H1 (cell line): ENCODE results near the gene SSNA1. TPM values are rescaled to one million over a fixed set of nuclear protein-coding genes. Genes with fewer than 3 reads are reported as not detected.

Source experiments
- CBX5 ChIP-seq: fragments of 300-800, 300-1000 bp; sonication (generic); IDR thresholded peaks from 2 replicates; pipeline ENCODE4 v1.7.1; 2016; ENCODE audit warnings: antibody characterized with exemption, low read length, low read depth
- CBX8 ChIP-seq: fragments of 300-800, 300-1000 bp; sonication (generic); IDR thresholded peaks from 2 replicates; pipeline ENCODE4 v1.7.1; 2016; ENCODE audit warnings: low read depth, low read length, borderline replicate concordance
- CHD1 ChIP-seq: IDR thresholded peaks from 2 replicates; pipeline ENCODE4 v1.6.1; 2012; ENCODE audit warnings: low read depth, low read length, improper control_type of control experiment
- E2F6 ChIP-seq: IDR thresholded peaks from 2 replicates; pipeline ENCODE4 v1.6.1; 2012; ENCODE audit warnings: inconsistent platforms
- JUND ChIP-seq: IDR thresholded peaks from 2 replicates; pipeline ENCODE4 v1.6.1; 2011; ENCODE audit warnings: mild to moderate bottlenecking, improper control_type of control experiment, low read length
- KDM1A ChIP-seq: fragments of 200-600, 300-600 bp; sonication (generic); IDR thresholded peaks from 2 replicates; pipeline ENCODE4 v1.7.1; 2016; ENCODE audit warnings: mild to moderate bottlenecking, low read length, borderline replicate concordance
- POLR2AphosphoS5 ChIP-seq: IDR thresholded peaks from 2 replicates; pipeline ENCODE4 v1.6.1; 2011; ENCODE audit warnings: low read depth, low read length
- SIX5 ChIP-seq: IDR thresholded peaks from 2 replicates; pipeline ENCODE4 v1.6.1; 2011; ENCODE audit warnings: mild to moderate bottlenecking, low read depth, low read length
- TAF7 ChIP-seq: optimal IDR thresholded peaks from 2 replicates; pipeline ENCODE3; 2011; ENCODE audit warnings: low read depth, mild to moderate bottlenecking, inconsistent platforms, low read length, moderate library complexity, borderline replicate concordance
- polyA plus RNA-seq, 7 experiments: library from polyadenylated mRNA; depleted of rRNA in 3 of 7; stranded (reverse) in 5 of 7; unstranded in 2 of 7; fragments of >200 nt in 5 of 7; fragments of 200-250 nt in 2 of 7; gene quantifications; 1 replicate in 5 of 7; 2 replicates in 1 of 7; 4 replicates in 1 of 7; pipeline versions ENCODE4 v1.2.1 to v1.2.3, GENCODE V29; 2011 to 2013; ENCODE audit warnings: missing spikeins in 2 of 7, mixed read lengths in 2 of 7
- total RNA-seq: library from RNA; stranded (reverse); fragmentation: NEBNext Ultra II Directional; extraction: Animal tissue kit (Norgen Biotek cat#: 25700); gene quantifications from 2 replicates; pipeline ENCODE4 v1.2.1, GENCODE V29; 2021

Gene SSNA1
- total and polyA plus RNA-seq, 2 of the 8 experiments (the other 6 are each of a cell fraction or from before 2014, with no cell fraction given) = 87.3 to 157 TPM

- TF ChIP-seq SIX5 (no peak), CBX5 (no peak), CHD1 (no peak), KDM1A (no peak), TAF7 (no peak), POLR2AphosphoS5 (no peak), E2F6 (no peak), JUND (no peak), CBX8 (no peak)
- TF ChIP-seq, all 59 proteins: peak for 0
These were observed 40.2 kb upstream of the SSNA1 start (continued) for GRCh38 chr9:137148242-137148641.
